DND-41 (cell line): ENCODE measurements around the gene TPK1.

ENCODE experiments used
- ATAC-seq: fragments of 200-7000 bp; cut with Tn5 transposase; 3 replicates; pipeline ENCODE4 v1.9.1; 2021; ENCODE audit warnings: low read depth; ENCODE audit not compliant: insufficient read depth
- DNase-seq: peaks from one replicate; pipeline ENCODE4 v3.0.0-alpha.2; 2020
- H2AFZ ChIP-seq: 2 replicates; pipeline ENCODE4 v1.6.0; 2012; ENCODE audit warnings: low read depth, low read length
- H3K27ac ChIP-seq: 2 replicates; pipeline ENCODE4 v1.5.1; 2012; ENCODE audit warnings: low read length, inconsistent platforms
- H3K27me3 ChIP-seq: fragments of 200-600 bp; sonication (generic); 2 replicates; pipeline ENCODE4 v1.6.0; 2012; ENCODE audit warnings: low read length, mild to moderate bottlenecking, inconsistent platforms; ENCODE audit not compliant: insufficient read depth, poor library complexity
- H3K36me3 ChIP-seq: 2 replicates; pipeline ENCODE4 v1.5.1; 2012; ENCODE audit warnings: low read length, inconsistent platforms; ENCODE audit not compliant: insufficient read depth
- H3K4me1 ChIP-seq: 2 replicates; pipeline ENCODE4 v1.5.1; 2012; ENCODE audit warnings: mild to moderate bottlenecking, low read length; ENCODE audit not compliant: insufficient read depth
- H3K4me2 ChIP-seq: 2 replicates; pipeline ENCODE4 v1.6.0; 2012; ENCODE audit warnings: mild to moderate bottlenecking, moderate library complexity, low read length, inconsistent platforms; ENCODE audit not compliant: insufficient read depth
- H3K4me3 ChIP-seq, 2 experiments: fragments of 200-600 bp in 1 of 2; shearing (Covaris generic) in 1 of 2; 2 replicates each; pipeline ENCODE4 v1.5.1; 2012 to 2016; ENCODE audit warnings: inconsistent platforms in 2 of 2, low read length in 2 of 2, mild to moderate bottlenecking in 2 of 2, low read depth in 1 of 2, moderate library complexity in 1 of 2
- H3K79me2 ChIP-seq: 2 replicates; pipeline ENCODE4 v1.6.0; 2012; ENCODE audit warnings: low read length, inconsistent platforms; ENCODE audit not compliant: insufficient read depth
- H3K9ac ChIP-seq: 2 replicates; pipeline ENCODE4 v1.6.0; 2012; ENCODE audit warnings: low read depth, mild to moderate bottlenecking, inconsistent platforms, low read length, moderate library complexity
- H3K9me3 ChIP-seq: 2 replicates; pipeline ENCODE4 v1.5.1; 2012; ENCODE audit warnings: low read length, moderate library complexity, mild to moderate bottlenecking, inconsistent platforms; ENCODE audit not compliant: insufficient read depth, severe bottlenecking
- H4K20me1 ChIP-seq: 2 replicates; pipeline ENCODE4 v1.6.0; 2012; ENCODE audit warnings: low read length; ENCODE audit not compliant: insufficient read depth
- EZH2 ChIP-seq: IDR thresholded peaks from 3 replicates; pipeline ENCODE4 v1.6.1; 2012; ENCODE audit warnings: borderline replicate concordance, low read depth, mild to moderate bottlenecking, moderate library complexity, low read length, inconsistent platforms; ENCODE audit not compliant: severe bottlenecking
- TF ChIP-seq, protein P1 (sequence below): IDR thresholded peaks from 2 replicates; pipeline ENCODE4 v1.5.1; 2012; ENCODE audit warnings: borderline replicate concordance, low read length, moderate library complexity, mild to moderate bottlenecking; ENCODE audit not compliant: poor library complexity, severe bottlenecking; ENCODE audit errors: extremely low read depth

Gene TPK1

DNA sequence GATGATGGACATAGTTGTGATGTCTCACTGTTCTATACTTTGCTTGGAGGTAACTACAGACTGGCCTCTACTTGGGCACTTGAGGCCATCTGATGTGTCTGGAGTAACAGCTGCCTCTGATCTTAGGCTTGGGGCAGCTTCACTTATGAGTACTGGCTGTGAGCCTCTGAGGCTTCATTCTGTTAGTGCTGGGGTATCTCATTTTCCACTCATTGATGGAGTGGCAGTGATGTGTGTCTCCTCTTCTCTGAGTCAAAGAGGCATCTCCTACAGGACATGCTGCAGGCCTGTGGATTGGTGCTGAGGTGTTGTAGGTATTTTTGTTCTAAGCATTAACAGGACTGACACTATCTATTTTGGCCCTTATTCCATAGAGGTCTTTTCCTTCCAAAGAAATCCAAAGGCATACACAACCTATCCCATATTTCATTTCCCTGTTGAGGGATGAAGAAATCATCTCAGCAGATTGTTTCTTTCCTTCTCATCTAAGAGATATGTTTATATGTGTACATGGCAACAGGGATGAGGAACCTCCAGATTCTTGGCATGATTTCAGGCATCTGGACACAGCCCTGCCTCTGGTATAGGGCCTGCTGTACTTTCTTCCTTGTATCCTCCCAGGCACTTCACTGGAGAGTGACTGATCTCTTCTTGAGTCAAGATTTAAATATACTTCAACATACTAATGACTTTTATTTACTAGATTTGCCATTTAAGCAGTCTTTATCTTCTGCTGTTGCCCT lies 366.7 kb downstream of the TPK1 start:
- Histone ChIP-seq H3K4me3 (no peak overlapping the region), H3K9me3 (peaks cover 3% of the 10 kb centered on the region), H4K20me1 (no peaks in the 10 kb centered on the region), H3K36me3 (no peaks in the 10 kb centered on the region), H3K4me1 (no peaks in the 10 kb centered on the region), H2AFZ (no peak overlapping the region), H3K9ac (no peak overlapping the region), H3K79me2 (no peaks in the 10 kb centered on the region), H3K4me2 (no peak overlapping the region), H3K27ac (no peak overlapping the region), H3K27me3 (no peaks in the 10 kb centered on the region)
- DNase-seq (no peak), ATAC-seq (no peak)
- TF ChIP-seq EZH2: no peak
- TF ChIP-seq, protein P1, sequence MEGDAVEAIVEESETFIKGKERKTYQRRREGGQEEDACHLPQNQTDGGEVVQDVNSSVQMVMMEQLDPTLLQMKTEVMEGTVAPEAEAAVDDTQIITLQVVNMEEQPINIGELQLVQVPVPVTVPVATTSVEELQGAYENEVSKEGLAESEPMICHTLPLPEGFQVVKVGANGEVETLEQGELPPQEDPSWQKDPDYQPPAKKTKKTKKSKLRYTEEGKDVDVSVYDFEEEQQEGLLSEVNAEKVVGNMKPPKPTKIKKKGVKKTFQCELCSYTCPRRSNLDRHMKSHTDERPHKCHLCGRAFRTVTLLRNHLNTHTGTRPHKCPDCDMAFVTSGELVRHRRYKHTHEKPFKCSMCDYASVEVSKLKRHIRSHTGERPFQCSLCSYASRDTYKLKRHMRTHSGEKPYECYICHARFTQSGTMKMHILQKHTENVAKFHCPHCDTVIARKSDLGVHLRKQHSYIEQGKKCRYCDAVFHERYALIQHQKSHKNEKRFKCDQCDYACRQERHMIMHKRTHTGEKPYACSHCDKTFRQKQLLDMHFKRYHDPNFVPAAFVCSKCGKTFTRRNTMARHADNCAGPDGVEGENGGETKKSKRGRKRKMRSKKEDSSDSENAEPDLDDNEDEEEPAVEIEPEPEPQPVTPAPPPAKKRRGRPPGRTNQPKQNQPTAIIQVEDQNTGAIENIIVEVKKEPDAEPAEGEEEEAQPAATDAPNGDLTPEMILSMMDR: no peak

DNA sequence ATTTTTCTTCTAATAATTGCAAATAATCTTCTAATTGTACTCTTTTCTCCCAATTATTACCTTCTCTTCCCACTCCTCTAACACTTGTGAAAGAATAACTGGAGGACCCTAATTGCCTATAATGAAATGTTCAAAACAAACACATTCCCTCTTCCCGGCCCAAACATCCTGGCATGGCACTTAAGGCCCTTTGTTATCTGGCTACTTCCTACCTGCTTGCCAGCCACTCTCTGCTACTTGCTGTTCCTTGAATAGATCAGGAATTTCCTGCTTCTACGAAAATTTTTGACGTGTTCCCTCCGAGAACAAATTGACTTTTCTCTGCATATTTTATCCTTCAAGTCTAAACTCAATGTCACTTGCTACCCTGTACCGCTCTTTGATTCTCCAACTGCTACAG lies 376.2 kb downstream of the TPK1 start:
- no peak overlapping the region for H2AFZ ChIP-seq
- H3K4me3 ChIP-seq: no peak overlapping the region
- no peak overlapping the region for H3K9ac ChIP-seq
- no peak overlapping the region for H3K27ac ChIP-seq
- no peaks in the 10 kb centered on the region for H4K20me1 ChIP-seq
- no peaks in the 10 kb centered on the region for H3K36me3 ChIP-seq
- ATAC-seq: no peak
- no peaks in the 10 kb centered on the region for H3K27me3 ChIP-seq
- H3K4me2 ChIP-seq: no peak overlapping the region
- DNase-seq: no peak
- peaks cover 7% of the 10 kb centered on the region for H3K9me3 ChIP-seq
- TF ChIP-seq EZH2: no peak
- TF ChIP-seq, protein P1: no peak
- no peaks in the 10 kb centered on the region for H3K4me1 ChIP-seq
- H3K79me2 ChIP-seq: no peaks in the 10 kb centered on the region

DNA sequence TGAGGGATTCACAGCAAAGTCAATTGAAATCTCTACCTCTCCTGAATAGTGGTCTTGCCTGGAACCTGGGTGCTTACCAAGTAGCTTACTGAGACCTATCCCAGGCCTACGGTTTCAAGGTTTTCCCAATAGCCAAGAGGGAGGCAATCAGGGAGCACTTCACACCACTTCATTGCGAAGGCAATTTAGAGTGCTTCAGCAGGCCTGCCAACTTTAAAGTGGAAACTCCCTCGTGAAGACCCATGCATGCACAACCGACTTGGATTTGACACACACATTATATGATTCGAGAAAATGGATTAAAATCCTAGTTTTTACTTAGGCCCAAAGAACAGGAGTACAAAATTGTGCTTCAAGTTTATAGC lies 380.8 kb downstream of the TPK1 start:
- no peak for ATAC-seq
- TF ChIP-seq, protein P1: no peak
- TF ChIP-seq EZH2: no peak

More for the DNA sequence above, 380.8 kb downstream of the TPK1 start:
- H3K27ac ChIP-seq: no peak overlapping the region
- no peaks in the 10 kb centered on the region for H4K20me1 ChIP-seq
- H3K4me3 ChIP-seq: no peak overlapping the region
- no peak overlapping the region for H2AFZ ChIP-seq
- no peak overlapping the region for H3K4me2 ChIP-seq
- H3K36me3 ChIP-seq: no peaks in the 10 kb centered on the region
- H3K79me2 ChIP-seq: no peaks in the 10 kb centered on the region
- H3K4me1 ChIP-seq: no peaks in the 10 kb centered on the region
- DNase-seq: no peak
- peaks cover 15% of the 10 kb centered on the region for H3K9me3 ChIP-seq
- no peaks in the 10 kb centered on the region for H3K27me3 ChIP-seq
- H3K9ac ChIP-seq: no peak overlapping the region
